ENCODE measurements around the gene ATG4D.

DNA sequence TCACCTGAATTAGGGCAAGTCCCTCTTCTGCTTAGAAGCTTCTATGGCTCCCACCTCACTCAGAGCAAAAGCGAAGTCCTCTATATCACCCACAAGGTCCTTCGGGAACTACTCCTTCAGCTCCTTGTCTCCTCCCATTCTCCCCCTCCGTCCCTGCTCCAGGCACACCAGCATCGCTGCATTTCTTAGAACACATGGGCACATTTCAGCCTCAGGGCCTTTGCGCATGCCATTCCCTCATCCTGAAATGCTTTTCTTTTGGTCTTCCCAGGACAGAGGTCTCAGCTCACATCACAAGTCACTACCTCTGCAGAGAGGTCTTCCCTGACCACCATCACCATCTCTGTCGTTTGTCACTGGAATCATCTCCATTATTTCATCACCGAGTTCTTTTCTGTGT is 30.5 kb upstream of the ATG4D start:
- TF ChIP-seq, protein P1, sequence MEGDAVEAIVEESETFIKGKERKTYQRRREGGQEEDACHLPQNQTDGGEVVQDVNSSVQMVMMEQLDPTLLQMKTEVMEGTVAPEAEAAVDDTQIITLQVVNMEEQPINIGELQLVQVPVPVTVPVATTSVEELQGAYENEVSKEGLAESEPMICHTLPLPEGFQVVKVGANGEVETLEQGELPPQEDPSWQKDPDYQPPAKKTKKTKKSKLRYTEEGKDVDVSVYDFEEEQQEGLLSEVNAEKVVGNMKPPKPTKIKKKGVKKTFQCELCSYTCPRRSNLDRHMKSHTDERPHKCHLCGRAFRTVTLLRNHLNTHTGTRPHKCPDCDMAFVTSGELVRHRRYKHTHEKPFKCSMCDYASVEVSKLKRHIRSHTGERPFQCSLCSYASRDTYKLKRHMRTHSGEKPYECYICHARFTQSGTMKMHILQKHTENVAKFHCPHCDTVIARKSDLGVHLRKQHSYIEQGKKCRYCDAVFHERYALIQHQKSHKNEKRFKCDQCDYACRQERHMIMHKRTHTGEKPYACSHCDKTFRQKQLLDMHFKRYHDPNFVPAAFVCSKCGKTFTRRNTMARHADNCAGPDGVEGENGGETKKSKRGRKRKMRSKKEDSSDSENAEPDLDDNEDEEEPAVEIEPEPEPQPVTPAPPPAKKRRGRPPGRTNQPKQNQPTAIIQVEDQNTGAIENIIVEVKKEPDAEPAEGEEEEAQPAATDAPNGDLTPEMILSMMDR (IDR thresholded peaks at IDR 0.05): no peak
- TF ChIP-seq POLR2A (IDR thresholded peaks at IDR 0.05): no peak
